Heart left ventricle (tissue), 16 donors: ENCODE measurements around the gene FAM171A1. TPM values are rescaled to one million over a fixed set of nuclear protein-coding genes. Genes with fewer than 3 reads are reported as not detected.

Source experiments
- ATAC-seq, 4 donors: fragments of 200-7000 bp; cut with Tn5 transposase; one replicate each; pipeline ENCODE4 v1.9.1; 2020 to 2022; ENCODE audit warnings: moderate library complexity in 4 of 4, mild to moderate bottlenecking in 3 of 4, moderate number of reproducible peaks in 1 of 4
- DNase-seq, 5 donors: peaks; one replicate each; pipeline ENCODE4 v3.0.0-alpha.2; 2020
- H3K27ac ChIP-seq, 12 donors: fragments of 200-600 bp; sonication (generic) in 4 of 12; one replicate each; pipeline versions ENCODE4 v1.5.0 to v1.8.0; 2016 to 2022; ENCODE audit warnings: mild to moderate bottlenecking in 2 of 12
- H3K27me3 ChIP-seq, 9 donors: fragments of 200-600 bp; sonication (generic) in 2 of 9; one replicate each; pipeline versions ENCODE4 v1.5.1 to v1.8.0; 2016 to 2022; ENCODE audit warnings: mild to moderate bottlenecking in 3 of 9
- H3K36me3 ChIP-seq, 9 donors: fragments of 200-600 bp; sonication (generic) in 2 of 9; one replicate each; pipeline versions ENCODE4 v1.5.0 to v1.8.0; 2018 to 2022; ENCODE audit warnings: mild to moderate bottlenecking in 2 of 9
- H3K4me1 ChIP-seq, 12 donors: fragments of 200-600 bp; sonication (generic) in 4 of 12; one replicate each; pipeline versions ENCODE4 v1.5.0 to v1.8.0; 2016 to 2022; ENCODE audit warnings: mild to moderate bottlenecking in 3 of 12
- H3K4me3 ChIP-seq, 12 donors: fragments of 200-600 bp; sonication (generic) in 4 of 12; one replicate each; pipeline versions ENCODE4 v1.5.0 to v1.8.0; 2017 to 2022; ENCODE audit warnings: mild to moderate bottlenecking in 9 of 12, moderate library complexity in 4 of 12
- H3K9me3 ChIP-seq, 12 donors: fragments of 200-600 bp; sonication (generic) in 4 of 12; one replicate each; pipeline versions ENCODE4 v1.5.0 to v1.8.0; 2016 to 2022; ENCODE audit warnings: mild to moderate bottlenecking in 1 of 12
- CTCF ChIP-seq, 12 donors: fragments of 200-600 bp; sonication (generic) in 4 of 12; IDR thresholded peaks; one replicate each; pipeline versions ENCODE4 v1.5.0 to v1.8.0; 2018 to 2022; ENCODE audit warnings: antibody characterized with exemption in 12 of 12, mild to moderate bottlenecking in 5 of 12
- POLR2A ChIP-seq, 2 donors: fragments of 450-650 bp; IDR thresholded peaks; one replicate each; pipeline ENCODE4 v1.6.1; 2017; ENCODE audit warnings: antibody characterized with exemption in 2 of 2, mild to moderate bottlenecking in 2 of 2, moderate library complexity in 2 of 2
- WGBS, 4 donors: extraction: QIAGEN DNeasy Blood & Tissue Kit in 2 of 4; methylation state at CpG; one replicate each; pipeline versions ENCODE4 v1.1.5 to v1.1.7; 2013 to 2018; 5-methylcytosine and 5-hydroxymethylcytosine counted together
- intact Hi-C, 10 donors: fragments of 100-400 bp; cut with DNase I; formaldehyde crosslinking; loops; one replicate each; pipeline versions ENCODE4 v1.11.1 to v1.14.2; 2022
- polyA plus RNA-seq, 2 donors: library from polyadenylated mRNA; stranded (reverse); fragments of 200-250 nt; gene quantifications; one replicate each; pipeline ENCODE4 v1.2.3, GENCODE V29; 2013
- total RNA-seq, 9 donors: library from RNA; depleted of rRNA in 2 of 9; stranded (reverse); fragments of >200 nt in 2 of 9; fragmentation: NEBNext Ultra II Directional in 3 of 9; extraction: Animal tissue kit (Norgen Biotek cat#: 25700) in 3 of 9; gene quantifications; one replicate each; pipeline versions ENCODE4 v1.1.0 to v1.2.4, GENCODE V29; 2016 to 2023
- donor health status: ischemic (EF 13 %, LVEDD 7.1; RV severe dilation, severe dysfunction).
- donor health status: healthy with polysubstance abuse.
- donor health status: DM: no; HTN: yes; CAD: no.
- donor health status: DM: no; HTN: no; CAD: no.
- donor health status: ischemic (EF 25% LVEDD 6.9; RV normal size, moderate dysfunction).
- donor health status: ischemic (EF 25% LVEDD 5.7; RV mildly dilated, moderate dysfunction).
- donor health status: healthy.
- donor health status: DM: yes; HTN: yes; CAD: no.
- donor health status: ischemic (EF 35%, LVEDD 5.7; RV mildly dilated, moderate dysfunction).
- donor health status: nonischemic (EF 11% LVEDD 7.7; RV severe dilation, severe dysfunction).
- donor health status: DM: yes; HTN: yes; CAD: no.
- donor health status: PGD.
- donor health status: ischemic (EF 29% LVEDD 5.4; RV normal size, mild dysfunction).
- donor health status: nonischemic (EF 23%, LVEDD 6.1; RV moderate dilation, normal function).

Gene FAM171A1
- total and polyA plus RNA-seq, 11 donors = 4.1 to 18.0 (median 9.8) TPM

GRCh38 chr10:15228426-15228825 lies 142.7 kb downstream of the FAM171A1 start:
- Histone ChIP-seq H3K4me1 (no peaks in the 10 kb centered on the region), H3K9me3 (no peaks in the 10 kb centered on the region), H3K27ac (no peak overlapping the region), H3K36me3 (no peaks in the 10 kb centered on the region), H3K4me3 (no peak overlapping the region), H3K27me3 (no peaks in the 10 kb centered on the region)
- DNase-seq = no peak
- 85 to 98% (median 95%) methylated on average over 8 of the region's 8 CpGs for WGBS, 4 donors
- TF ChIP-seq POLR2A (IDR thresholded peaks at IDR 0.05) (no peak), CTCF (IDR thresholded peaks at IDR 0.05) (no peak)
- intact Hi-C loops = no loop called here
- ATAC-seq = no peak

GRCh38 chr10:15227611-15228372 lies 143.3 kb downstream of the FAM171A1 start:
- DNase-seq (no peak), ATAC-seq (no peak)
- H3K27me3 ChIP-seq = no peaks in the 10 kb centered on the region
- H3K9me3 ChIP-seq = no peaks in the 10 kb centered on the region
- no peaks in the 10 kb centered on the region for H3K4me1 ChIP-seq
- intact Hi-C loops = no loop called here
- no peak overlapping the region for H3K4me3 ChIP-seq
- no peaks in the 10 kb centered on the region for H3K36me3 ChIP-seq
- TF ChIP-seq CTCF (IDR thresholded peaks at IDR 0.05) (no peak), POLR2A (IDR thresholded peaks at IDR 0.05) (no peak)
- WGBS, 4 donors = 88 to 92% (median 90%) methylated on average over 5 of the region's 5 CpGs
- H3K27ac ChIP-seq = no peak overlapping the region

GRCh38 chr10:15225511-15225910 lies 145.6 kb downstream of the FAM171A1 start:
- ATAC-seq (no peak), DNase-seq (no peak)
- 96 to 97% (median 96%) methylated on average over 4 to 10 of the region's 10 CpGs for WGBS, 4 donors
- intact Hi-C loops = no loop called here
- H3K27me3 ChIP-seq = no peaks in the 10 kb centered on the region
- H3K27ac ChIP-seq = no peak overlapping the region
- peaks cover 0 to 5% (median 0%) of the 10 kb centered on the region in 9 donors for H3K36me3 ChIP-seq
- H3K4me3 ChIP-seq = no peak overlapping the region
- no peak for TF ChIP-seq CTCF (IDR thresholded peaks at IDR 0.05)
- TF ChIP-seq POLR2A (IDR thresholded peaks at IDR 0.05) = no peak
- H3K4me1 ChIP-seq = no peaks in the 10 kb centered on the region
- H3K9me3 ChIP-seq = no peaks in the 10 kb centered on the region

GRCh38 chr10:15224948-15225347 lies 146.1 kb downstream of the FAM171A1 start:
- no peak for TF ChIP-seq CTCF (IDR thresholded peaks at IDR 0.05)
- no peak for TF ChIP-seq POLR2A (IDR thresholded peaks at IDR 0.05)
- Histone ChIP-seq H3K27ac (no peak overlapping the region), H3K9me3 (no peaks in the 10 kb centered on the region), H3K4me1 (no peaks in the 10 kb centered on the region), H3K27me3 (no peaks in the 10 kb centered on the region), H3K4me3 (no peak overlapping the region), H3K36me3 (peaks cover 0 to 10% (median 0%) of the 10 kb centered on the region in 9 donors)
- ATAC-seq (no peak), DNase-seq (no peak)
- WGBS, 4 donors = 96 to 99% (median 96%) methylated on average over 5 of the region's 5 CpGs
- intact Hi-C loops = no loop called here
